GM12878 (cell line): Measurements from ENCODE around the gene OSBPL2.

Experiments
- CEBPB ChIP-seq, 2 experiments: fragments of 150-350 bp in 1 of 2; IDR thresholded peaks; 2 replicates each; pipeline ENCODE4 v1.6.1; 2012 to 2014; ENCODE audit warnings: low read depth in 2 of 2, low read length in 2 of 2, borderline replicate concordance in 1 of 2, inconsistent platforms in 1 of 2
- IKZF1 ChIP-seq: fragments of 450-650 bp; conservative IDR thresholded peaks from 2 replicates; pipeline ENCODE4 v1.6.1; 2017; ENCODE audit warnings: antibody characterized with exemption, mild to moderate bottlenecking
- RUNX3 ChIP-seq: IDR thresholded peaks from 2 replicates; pipeline ENCODE4 v1.6.1; 2012; ENCODE audit warnings: low read length, inconsistent platforms
- TF ChIP-seq, protein P1 (sequence below), 3 experiments: IDR thresholded peaks in 2 of 3; conservative IDR thresholded peaks in 1 of 3; 2 replicates each; pipeline ENCODE4 v1.5.1; 2011; ENCODE audit warnings: low read depth in 3 of 3, low read length in 3 of 3, mild to moderate bottlenecking in 3 of 3, control low read depth in 2 of 3, moderate library complexity in 2 of 3, inconsistent platforms in 1 of 3, mixed read lengths in 1 of 3; ENCODE audit not compliant: control insufficient read depth in 2 of 3, insufficient read depth in 1 of 3; ENCODE audit errors: extremely low read depth in 1 of 3
- TF ChIP-seq, protein P2 (sequence below): IDR thresholded peaks from 2 replicates; pipeline ENCODE4 v1.6.1; 2011; ENCODE audit warnings: low read depth, low read length, improper control_type of control experiment, borderline replicate concordance

DNA sequence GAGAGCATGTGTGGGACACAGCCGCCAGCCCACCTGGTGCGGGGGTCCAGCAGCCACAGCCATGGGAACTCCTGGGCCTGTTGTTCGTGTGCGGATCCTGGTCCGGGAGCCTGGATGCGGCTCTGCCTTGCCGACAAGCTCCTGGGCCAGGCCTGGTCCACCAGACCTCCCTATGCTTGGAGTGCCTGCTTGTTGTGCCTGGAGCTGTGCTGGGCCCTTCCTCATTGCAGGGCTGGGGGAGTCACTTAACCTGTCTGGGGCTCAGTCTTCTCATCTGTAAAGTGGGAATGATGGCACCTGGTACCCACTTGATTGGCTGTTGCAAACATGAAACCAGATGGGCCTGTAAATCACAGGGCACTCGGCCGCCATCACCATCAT is 2.6 kb upstream of the OSBPL2 start:
- TF ChIP-seq, protein P1, sequence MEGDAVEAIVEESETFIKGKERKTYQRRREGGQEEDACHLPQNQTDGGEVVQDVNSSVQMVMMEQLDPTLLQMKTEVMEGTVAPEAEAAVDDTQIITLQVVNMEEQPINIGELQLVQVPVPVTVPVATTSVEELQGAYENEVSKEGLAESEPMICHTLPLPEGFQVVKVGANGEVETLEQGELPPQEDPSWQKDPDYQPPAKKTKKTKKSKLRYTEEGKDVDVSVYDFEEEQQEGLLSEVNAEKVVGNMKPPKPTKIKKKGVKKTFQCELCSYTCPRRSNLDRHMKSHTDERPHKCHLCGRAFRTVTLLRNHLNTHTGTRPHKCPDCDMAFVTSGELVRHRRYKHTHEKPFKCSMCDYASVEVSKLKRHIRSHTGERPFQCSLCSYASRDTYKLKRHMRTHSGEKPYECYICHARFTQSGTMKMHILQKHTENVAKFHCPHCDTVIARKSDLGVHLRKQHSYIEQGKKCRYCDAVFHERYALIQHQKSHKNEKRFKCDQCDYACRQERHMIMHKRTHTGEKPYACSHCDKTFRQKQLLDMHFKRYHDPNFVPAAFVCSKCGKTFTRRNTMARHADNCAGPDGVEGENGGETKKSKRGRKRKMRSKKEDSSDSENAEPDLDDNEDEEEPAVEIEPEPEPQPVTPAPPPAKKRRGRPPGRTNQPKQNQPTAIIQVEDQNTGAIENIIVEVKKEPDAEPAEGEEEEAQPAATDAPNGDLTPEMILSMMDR (IDR thresholded peaks at IDR 0.05 in 2 of 3, conservative IDR thresholded peaks at IDR 0.05 in 1 of 3; ENCODE audit: control insufficient read depth in 2 of 3, extremely low read depth in 1 of 3, insufficient read depth in 1 of 3, low read depth in 3 of 3, low read length in 3 of 3): no peak
- TF ChIP-seq, protein P2, sequence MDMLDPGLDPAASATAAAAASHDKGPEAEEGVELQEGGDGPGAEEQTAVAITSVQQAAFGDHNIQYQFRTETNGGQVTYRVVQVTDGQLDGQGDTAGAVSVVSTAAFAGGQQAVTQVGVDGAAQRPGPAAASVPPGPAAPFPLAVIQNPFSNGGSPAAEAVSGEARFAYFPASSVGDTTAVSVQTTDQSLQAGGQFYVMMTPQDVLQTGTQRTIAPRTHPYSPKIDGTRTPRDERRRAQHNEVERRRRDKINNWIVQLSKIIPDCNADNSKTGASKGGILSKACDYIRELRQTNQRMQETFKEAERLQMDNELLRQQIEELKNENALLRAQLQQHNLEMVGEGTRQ: no peak
- no peak for TF ChIP-seq IKZF1
- no peak for TF ChIP-seq CEBPB (IDR thresholded peaks at IDR 0.05; ENCODE audit: borderline replicate concordance in 1 of 2, low read depth in 2 of 2, low read length in 2 of 2)
- TF ChIP-seq RUNX3: no peak
